Measurements from ENCODE around the gene SPRY2.

SPRY2 gene

DNA sequence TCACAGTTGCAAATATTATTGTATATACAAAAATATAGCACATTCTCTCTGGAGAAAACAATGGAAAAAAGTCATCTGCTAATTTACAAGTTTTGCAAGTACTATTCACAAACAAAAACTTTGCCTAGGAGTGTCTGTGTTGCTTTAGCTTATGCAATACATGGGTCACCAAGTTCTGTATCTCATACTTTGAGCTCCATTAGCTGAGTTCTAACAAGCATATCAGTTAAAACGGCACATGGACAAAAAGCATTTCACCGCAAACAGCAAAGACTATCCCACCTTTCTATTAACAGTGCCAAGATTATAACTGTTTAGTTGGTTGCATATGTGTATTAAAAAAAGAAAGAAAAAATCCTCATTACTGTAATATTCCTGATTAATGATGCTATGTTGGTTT is 4.6 kb downstream of the SPRY2 start:
- peaks cover 13% of the 10 kb centered on the region for H3K4me1 ChIP-seq (ENCODE audit: control insufficient read depth, insufficient read depth, low read length)
- no peaks in the 10 kb centered on the region for H3K9me3 ChIP-seq (ENCODE audit: control insufficient read depth, low read length)
- H3K9ac ChIP-seq (ENCODE audit: low read length) = no peak overlapping the region
- peaks cover 7% of the 10 kb centered on the region for H3K36me3 ChIP-seq (ENCODE audit: control insufficient read depth, insufficient read depth, low read length)
- no peak overlapping the region for H3K4me3 ChIP-seq (ENCODE audit: low read length)
- H3K27me3 ChIP-seq (ENCODE audit: control insufficient read depth, insufficient read depth, low read length) = no peaks in the 10 kb centered on the region

DNA sequence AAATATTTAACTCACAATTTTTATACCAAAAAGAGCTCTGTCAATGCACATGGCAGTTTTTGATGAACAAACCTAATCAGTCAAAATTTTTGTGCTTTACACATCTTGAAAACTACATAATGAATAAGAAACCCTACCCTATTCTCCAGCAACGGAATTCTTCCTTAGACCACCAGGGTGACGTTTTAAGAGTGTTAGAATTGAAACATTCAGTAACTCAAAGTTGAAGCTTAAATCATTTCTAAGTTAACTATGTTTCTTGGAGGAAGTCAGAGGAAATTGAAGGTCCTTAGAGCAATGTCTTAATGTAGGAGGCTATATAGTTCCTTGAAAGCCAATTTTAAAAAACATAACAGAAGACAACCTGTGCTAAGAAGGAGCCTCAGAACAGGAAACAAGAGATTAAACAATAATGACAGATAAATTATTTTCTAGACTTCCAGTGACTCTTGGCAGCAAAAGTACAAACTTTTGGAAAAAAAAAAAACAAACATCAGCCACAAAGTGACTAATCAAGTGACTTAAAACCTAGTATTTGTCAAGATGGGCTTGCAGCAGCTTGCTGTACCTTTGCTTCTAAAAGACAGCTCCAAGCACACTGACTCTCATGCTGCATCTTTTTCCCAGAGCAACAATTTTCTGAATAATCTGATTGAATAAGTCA is 6.2 kb downstream of the SPRY2 start:
- Histone ChIP-seq H3K27me3 (ENCODE audit: control insufficient read depth, insufficient read depth, low read length) (no peaks in the 10 kb centered on the region), H3K4me3 (ENCODE audit: low read length) (no peak overlapping the region), H3K4me1 (ENCODE audit: control insufficient read depth, insufficient read depth, low read length) (peaks cover 13% of the 10 kb centered on the region), H3K9ac (ENCODE audit: low read length) (no peak overlapping the region), H3K9me3 (ENCODE audit: control insufficient read depth, low read length) (no peaks in the 10 kb centered on the region), H3K36me3 (ENCODE audit: control insufficient read depth, insufficient read depth, low read length) (peaks cover 7% of the 10 kb centered on the region)

DNA sequence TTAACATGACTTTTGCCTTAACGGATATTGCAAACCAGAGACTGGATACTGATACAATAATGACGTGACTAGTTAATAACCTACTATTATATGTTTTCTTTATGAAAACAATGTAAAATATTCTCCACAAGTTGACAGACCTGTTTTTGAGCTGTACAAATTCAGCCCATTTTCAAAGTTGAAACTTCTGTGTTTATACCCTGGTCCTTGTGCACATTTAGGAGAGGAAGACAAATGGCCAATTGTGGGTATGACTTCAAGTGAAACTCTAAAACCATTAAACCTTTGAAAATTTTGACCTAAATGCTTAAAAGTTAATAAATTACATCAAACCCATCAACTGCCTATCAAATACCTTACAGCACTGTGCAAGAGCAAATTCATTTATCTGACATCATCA is 8.9 kb downstream of the SPRY2 start:
- Histone ChIP-seq H3K9me3 (ENCODE audit: control insufficient read depth, low read length) (no peaks in the 10 kb centered on the region), H3K4me1 (ENCODE audit: control insufficient read depth, insufficient read depth, low read length) (peaks cover 9% of the 10 kb centered on the region), H3K4me3 (ENCODE audit: low read length) (no peak overlapping the region), H3K9ac (ENCODE audit: low read length) (no peak overlapping the region), H3K27me3 (ENCODE audit: control insufficient read depth, insufficient read depth, low read length) (no peaks in the 10 kb centered on the region), H3K36me3 (ENCODE audit: control insufficient read depth, insufficient read depth, low read length) (peaks cover 2% of the 10 kb centered on the region)

DNA sequence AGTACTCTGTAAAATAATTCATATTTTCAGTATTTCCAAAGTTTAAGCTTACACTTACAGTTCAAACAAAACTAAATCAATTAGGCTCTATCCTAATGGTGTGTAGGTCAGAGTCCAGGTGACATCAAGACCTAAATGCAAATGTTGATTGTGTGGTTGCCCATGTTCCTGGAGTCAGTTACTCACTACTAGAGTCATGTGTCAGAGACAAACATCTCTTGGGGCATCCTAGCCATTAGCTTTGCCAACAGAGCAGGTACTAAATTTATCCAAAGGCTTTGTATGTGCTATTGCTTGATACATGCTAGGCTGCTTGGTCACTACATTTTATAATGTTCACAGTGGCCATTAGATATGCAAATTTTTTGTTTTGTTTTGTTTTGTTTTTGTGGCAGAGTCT is 11.7 kb downstream of the SPRY2 start:
- no peak overlapping the region for H3K4me3 ChIP-seq (ENCODE audit: low read length)
- H3K4me1 ChIP-seq (ENCODE audit: control insufficient read depth, insufficient read depth, low read length) = peaks cover 4% of the 10 kb centered on the region
- no peaks in the 10 kb centered on the region for H3K27me3 ChIP-seq (ENCODE audit: control insufficient read depth, insufficient read depth, low read length)
- H3K9ac ChIP-seq (ENCODE audit: low read length) = no peak overlapping the region
- no peaks in the 10 kb centered on the region for H3K36me3 ChIP-seq (ENCODE audit: control insufficient read depth, insufficient read depth, low read length)
- H3K9me3 ChIP-seq (ENCODE audit: control insufficient read depth, low read length) = no peaks in the 10 kb centered on the region

DNA sequence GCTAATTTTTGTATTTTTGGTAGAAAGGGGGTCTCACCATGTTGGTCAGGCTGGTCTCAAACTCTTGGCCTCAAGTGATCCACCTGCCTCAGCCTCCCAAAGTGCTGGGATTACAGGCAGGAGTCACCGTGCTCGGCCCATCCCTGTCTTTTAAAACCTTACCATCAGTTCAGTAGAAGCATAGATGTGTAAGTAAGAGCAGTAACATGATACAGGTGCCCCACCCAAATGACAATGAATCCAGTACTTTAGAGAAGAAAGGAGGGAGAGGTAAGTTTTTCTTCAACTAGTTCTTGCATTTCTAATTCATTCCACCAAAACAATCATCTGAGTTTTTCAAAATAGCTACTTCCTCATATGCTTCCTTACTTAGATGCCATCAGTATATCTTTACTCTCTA is 21.9 kb downstream of the SPRY2 start:
- Histone ChIP-seq H3K4me3 (ENCODE audit: low read length) (no peak overlapping the region), H3K9me3 (ENCODE audit: control insufficient read depth, low read length) (no peaks in the 10 kb centered on the region), H3K27me3 (ENCODE audit: control insufficient read depth, insufficient read depth, low read length) (no peaks in the 10 kb centered on the region), H3K4me1 (ENCODE audit: control insufficient read depth, insufficient read depth, low read length) (no peaks in the 10 kb centered on the region), H3K9ac (ENCODE audit: low read length) (no peak overlapping the region), H3K36me3 (ENCODE audit: control insufficient read depth, insufficient read depth, low read length) (no peaks in the 10 kb centered on the region)

DNA sequence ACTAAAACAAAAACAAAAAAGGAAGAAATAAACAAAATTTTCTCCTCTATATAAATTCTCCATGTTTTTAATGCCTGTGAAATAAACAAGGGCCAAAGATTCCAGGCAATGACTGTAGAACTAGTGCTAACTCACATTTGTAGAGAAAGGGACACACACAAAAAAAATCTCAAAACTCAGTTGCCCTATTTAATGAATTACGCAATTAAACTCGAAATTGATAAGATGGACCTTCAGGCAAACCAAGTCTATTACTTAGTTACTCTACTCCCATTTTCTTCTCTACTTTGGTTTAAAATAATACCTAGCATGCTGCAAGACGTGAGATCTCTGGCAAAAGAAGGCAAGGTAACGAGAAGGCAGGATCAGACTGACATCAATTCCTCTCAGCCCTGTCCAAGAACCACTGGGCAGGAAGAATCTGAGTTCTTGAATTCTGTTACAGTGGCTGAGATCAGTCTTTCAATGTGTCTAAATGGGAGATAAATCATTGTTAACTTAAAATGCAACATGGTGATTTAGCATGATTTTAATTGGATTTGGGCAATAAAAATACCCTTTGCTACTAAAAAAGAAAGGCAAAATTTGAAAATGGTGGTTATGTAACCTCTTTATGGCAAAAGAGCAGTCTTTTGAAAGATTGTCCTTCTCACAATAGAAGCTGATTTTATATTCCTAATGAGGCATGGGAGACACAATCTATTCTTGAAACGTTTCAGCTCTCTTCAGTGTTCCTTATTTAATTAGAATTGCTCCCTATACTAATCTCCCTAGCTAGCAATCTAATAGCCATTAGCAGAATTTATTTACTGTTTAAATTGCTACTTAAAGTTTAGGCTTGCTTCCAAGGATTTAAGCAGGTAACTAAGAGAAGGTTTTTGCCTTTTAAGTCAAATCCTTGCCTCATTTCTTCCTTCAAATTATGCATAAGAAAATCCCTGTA is 25.9 kb downstream of the SPRY2 start:
- H3K4me1 ChIP-seq (ENCODE audit: control insufficient read depth, insufficient read depth, low read length) = peaks cover 7% of the 10 kb centered on the region
- H3K27me3 ChIP-seq (ENCODE audit: control insufficient read depth, insufficient read depth, low read length) = no peaks in the 10 kb centered on the region
- H3K4me3 ChIP-seq (ENCODE audit: low read length) = no peak overlapping the region
- no peaks in the 10 kb centered on the region for H3K36me3 ChIP-seq (ENCODE audit: control insufficient read depth, insufficient read depth, low read length)
- H3K9ac ChIP-seq (ENCODE audit: low read length) = no peak overlapping the region
- no peaks in the 10 kb centered on the region for H3K9me3 ChIP-seq (ENCODE audit: control insufficient read depth, low read length)

DNA sequence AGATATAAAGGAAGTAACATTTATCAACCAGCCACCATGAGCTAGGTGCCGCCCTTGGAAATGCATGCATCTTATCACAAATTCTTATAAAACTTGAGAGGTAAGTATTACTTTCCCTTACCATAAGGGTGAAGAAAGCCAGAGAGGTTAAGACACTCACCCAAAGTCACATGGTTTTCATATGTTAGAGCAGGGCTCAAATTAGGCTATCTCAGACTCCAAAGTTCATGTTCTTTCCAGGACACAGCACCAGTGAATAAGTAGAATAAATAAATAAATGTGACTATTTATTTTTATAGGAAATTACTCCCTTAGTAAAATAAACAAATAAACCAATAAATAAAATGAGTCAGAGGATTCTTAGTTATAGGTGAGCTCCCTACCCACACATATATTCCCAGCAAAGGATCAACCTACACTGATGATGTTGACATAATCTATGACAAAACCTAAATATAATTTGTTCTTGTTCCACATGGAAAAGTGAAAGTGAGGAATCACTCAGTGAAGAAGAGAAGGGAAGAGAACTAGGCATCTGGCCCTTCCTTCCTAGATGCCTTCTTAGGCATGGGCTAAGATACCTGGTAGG is 27.2 kb downstream of the SPRY2 start:
- Histone ChIP-seq H3K4me1 (ENCODE audit: control insufficient read depth, insufficient read depth, low read length) (peaks cover 7% of the 10 kb centered on the region), H3K9me3 (ENCODE audit: control insufficient read depth, low read length) (no peaks in the 10 kb centered on the region), H3K36me3 (ENCODE audit: control insufficient read depth, insufficient read depth, low read length) (no peaks in the 10 kb centered on the region), H3K9ac (ENCODE audit: low read length) (no peak overlapping the region), H3K4me3 (ENCODE audit: low read length) (no peak overlapping the region), H3K27me3 (ENCODE audit: control insufficient read depth, insufficient read depth, low read length) (no peaks in the 10 kb centered on the region)

DNA sequence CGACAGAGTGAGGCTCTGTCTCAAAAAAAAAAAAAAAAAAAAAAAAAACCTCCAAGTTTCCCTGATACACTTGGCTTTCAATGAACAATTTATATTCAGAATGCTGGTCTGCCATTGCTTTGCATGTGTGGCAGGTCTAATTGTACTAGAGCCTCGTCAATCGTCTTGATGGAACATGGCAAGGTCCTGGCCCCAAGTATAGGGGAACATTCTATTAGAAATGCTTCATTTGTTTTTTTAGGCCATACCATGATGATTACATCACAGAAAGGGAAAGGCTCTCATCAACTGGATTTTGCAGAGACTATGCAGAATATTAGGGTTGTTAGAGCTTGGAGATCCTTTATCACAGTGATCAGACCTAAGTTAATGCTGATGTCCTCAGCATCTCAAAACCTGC is 28.0 kb downstream of the SPRY2 start:
- no peaks in the 10 kb centered on the region for H3K36me3 ChIP-seq (ENCODE audit: control insufficient read depth, insufficient read depth, low read length)
- H3K4me3 ChIP-seq (ENCODE audit: low read length) = no peak overlapping the region
- no peaks in the 10 kb centered on the region for H3K9me3 ChIP-seq (ENCODE audit: control insufficient read depth, low read length)
- H3K27me3 ChIP-seq (ENCODE audit: control insufficient read depth, insufficient read depth, low read length) = no peaks in the 10 kb centered on the region
- H3K9ac ChIP-seq (ENCODE audit: low read length) = no peak overlapping the region
- peaks cover 7% of the 10 kb centered on the region for H3K4me1 ChIP-seq (ENCODE audit: control insufficient read depth, insufficient read depth, low read length)

DNA sequence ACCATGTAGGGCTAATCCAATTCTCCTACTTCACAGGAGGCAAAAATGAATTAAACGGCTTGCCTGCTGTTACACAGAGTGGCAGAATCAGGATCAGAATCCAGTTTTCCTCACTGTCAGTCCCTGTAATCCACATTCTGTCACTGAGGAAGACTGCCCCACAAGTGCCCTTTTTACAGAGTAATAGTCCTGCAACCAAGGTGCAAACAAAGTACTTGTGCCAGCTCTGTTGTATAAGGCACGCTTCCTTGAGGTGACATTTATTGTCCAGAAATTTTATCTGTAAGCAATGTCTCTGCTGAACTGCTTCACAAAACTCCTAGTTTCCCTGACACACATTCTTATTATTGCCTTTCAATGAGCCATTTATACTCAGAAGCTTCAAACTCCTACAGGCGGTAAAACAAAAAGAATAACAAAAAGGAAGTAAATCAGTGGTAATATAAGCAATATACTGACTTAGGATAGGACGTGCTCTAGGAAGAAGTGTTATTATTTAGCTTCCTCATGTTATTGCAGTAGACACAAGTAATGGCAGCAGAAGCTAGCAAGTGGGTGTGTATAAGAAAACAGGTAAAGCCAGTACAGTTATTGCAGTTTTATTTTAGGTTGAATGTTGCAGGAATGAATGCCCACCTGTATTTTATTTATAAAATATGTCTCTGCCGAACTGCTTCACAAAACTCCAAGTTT is 28.8 kb downstream of the SPRY2 start:
- no peaks in the 10 kb centered on the region for H3K27me3 ChIP-seq (ENCODE audit: control insufficient read depth, insufficient read depth, low read length)
- peaks cover 7% of the 10 kb centered on the region for H3K4me1 ChIP-seq (ENCODE audit: control insufficient read depth, insufficient read depth, low read length)
- no peak overlapping the region for H3K4me3 ChIP-seq (ENCODE audit: low read length)
- no peaks in the 10 kb centered on the region for H3K9me3 ChIP-seq (ENCODE audit: control insufficient read depth, low read length)
- no peak overlapping the region for H3K9ac ChIP-seq (ENCODE audit: low read length)
- H3K36me3 ChIP-seq (ENCODE audit: control insufficient read depth, insufficient read depth, low read length) = no peaks in the 10 kb centered on the region

DNA sequence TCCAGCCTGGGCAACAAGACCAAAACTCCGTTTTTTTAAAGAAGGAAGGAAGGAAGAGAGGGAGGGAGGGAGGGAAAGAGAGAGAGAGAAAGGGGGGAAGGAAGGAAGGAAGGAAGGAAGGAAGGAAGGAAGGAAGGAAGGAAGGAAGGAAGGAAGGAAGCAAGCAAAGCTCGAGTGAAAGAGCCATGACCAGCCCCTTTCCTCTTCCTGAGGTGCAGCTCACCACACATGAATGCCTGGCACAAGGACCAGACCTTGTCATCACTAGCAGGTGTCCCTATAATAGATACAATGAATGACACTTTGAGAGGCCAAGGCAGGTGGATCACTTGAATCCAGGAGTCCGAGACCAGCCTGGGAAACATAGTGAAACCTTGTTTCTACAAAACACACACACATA is 31.0 kb downstream of the SPRY2 start:
- Histone ChIP-seq H3K27me3 (ENCODE audit: control insufficient read depth, insufficient read depth, low read length) (no peaks in the 10 kb centered on the region), H3K4me3 (ENCODE audit: low read length) (no peak overlapping the region), H3K4me1 (ENCODE audit: control insufficient read depth, insufficient read depth, low read length) (peaks cover 7% of the 10 kb centered on the region), H3K9ac (ENCODE audit: low read length) (no peak overlapping the region), H3K36me3 (ENCODE audit: control insufficient read depth, insufficient read depth, low read length) (no peaks in the 10 kb centered on the region), H3K9me3 (ENCODE audit: control insufficient read depth, low read length) (no peaks in the 10 kb centered on the region)

DNA sequence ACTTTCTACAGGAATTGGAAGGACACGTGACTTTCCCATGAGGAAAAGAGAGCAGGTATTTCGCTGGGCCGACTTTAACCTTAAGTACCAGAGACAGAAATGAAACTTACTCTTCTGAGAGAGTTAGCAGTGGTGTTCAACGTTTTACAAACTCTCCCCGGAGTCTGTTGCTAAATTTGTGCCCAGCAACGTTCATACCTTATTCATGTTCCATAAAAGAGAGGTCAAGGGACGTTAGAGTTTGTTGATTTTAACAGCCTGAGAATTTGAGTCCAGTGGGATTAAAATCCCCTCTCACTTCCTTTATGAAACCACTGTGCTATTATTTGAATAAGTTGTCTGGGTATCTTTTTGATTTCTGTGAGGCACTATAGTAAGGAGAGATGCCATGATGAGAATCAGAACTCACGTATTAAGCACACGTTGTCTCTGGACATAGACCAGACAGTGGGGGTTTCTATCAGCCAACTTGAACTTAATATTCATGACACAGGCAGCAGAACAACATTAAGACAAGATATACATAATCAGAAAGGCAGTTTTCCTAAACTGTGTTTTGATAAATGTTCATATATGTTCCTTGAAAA is 33.4 kb downstream of the SPRY2 start:
- Histone ChIP-seq H3K27me3 (ENCODE audit: control insufficient read depth, insufficient read depth, low read length) (no peaks in the 10 kb centered on the region), H3K36me3 (ENCODE audit: control insufficient read depth, insufficient read depth, low read length) (no peaks in the 10 kb centered on the region), H3K4me1 (ENCODE audit: control insufficient read depth, insufficient read depth, low read length) (no peaks in the 10 kb centered on the region), H3K4me3 (ENCODE audit: low read length) (no peak overlapping the region), H3K9me3 (ENCODE audit: control insufficient read depth, low read length) (no peaks in the 10 kb centered on the region), H3K9ac (ENCODE audit: low read length) (no peak overlapping the region)
